GM12873 (cell line): ENCODE measurements around the gene PRKG2.

Experiments
- TF ChIP-seq, protein P1 (sequence below): IDR thresholded peaks from 2 replicates; pipeline ENCODE4 v1.5.1; 2012; ENCODE audit warnings: low read depth, mild to moderate bottlenecking, moderate library complexity, low read length, control low read depth; ENCODE audit not compliant: insufficient read depth; ENCODE audit errors: missing control alignments

Gene PRKG2

GRCh38 chr4:81069706-81070331, 145.2 kb downstream of the PRKG2 start:
- TF ChIP-seq, protein P1, sequence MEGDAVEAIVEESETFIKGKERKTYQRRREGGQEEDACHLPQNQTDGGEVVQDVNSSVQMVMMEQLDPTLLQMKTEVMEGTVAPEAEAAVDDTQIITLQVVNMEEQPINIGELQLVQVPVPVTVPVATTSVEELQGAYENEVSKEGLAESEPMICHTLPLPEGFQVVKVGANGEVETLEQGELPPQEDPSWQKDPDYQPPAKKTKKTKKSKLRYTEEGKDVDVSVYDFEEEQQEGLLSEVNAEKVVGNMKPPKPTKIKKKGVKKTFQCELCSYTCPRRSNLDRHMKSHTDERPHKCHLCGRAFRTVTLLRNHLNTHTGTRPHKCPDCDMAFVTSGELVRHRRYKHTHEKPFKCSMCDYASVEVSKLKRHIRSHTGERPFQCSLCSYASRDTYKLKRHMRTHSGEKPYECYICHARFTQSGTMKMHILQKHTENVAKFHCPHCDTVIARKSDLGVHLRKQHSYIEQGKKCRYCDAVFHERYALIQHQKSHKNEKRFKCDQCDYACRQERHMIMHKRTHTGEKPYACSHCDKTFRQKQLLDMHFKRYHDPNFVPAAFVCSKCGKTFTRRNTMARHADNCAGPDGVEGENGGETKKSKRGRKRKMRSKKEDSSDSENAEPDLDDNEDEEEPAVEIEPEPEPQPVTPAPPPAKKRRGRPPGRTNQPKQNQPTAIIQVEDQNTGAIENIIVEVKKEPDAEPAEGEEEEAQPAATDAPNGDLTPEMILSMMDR = peak; percentile 98

DNA sequence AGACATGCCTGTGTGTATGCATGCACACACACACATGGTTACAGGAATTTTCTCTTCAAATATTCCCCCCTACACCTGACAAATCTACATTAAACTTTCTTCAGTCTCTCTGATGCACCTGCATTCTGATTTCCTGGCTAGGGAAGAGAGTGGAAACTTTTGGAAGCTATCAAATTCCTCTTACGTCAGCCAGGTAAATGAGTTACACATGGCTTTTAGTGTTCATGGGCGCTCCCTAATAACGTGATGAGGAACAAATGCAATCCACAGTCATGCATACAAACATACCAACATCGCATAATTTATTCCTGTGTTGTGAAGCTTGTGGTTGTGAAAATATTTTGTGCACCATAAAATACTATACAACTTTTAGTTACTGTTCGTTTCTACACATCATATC, 149.6 kb downstream of the PRKG2 start:
- TF ChIP-seq, protein P1 = no peak

- TF ChIP-seq, protein P1 = no peak
Measured at GRCh38 chr4:81062001-81062400, 153.0 kb downstream of the PRKG2 start.

DNA sequence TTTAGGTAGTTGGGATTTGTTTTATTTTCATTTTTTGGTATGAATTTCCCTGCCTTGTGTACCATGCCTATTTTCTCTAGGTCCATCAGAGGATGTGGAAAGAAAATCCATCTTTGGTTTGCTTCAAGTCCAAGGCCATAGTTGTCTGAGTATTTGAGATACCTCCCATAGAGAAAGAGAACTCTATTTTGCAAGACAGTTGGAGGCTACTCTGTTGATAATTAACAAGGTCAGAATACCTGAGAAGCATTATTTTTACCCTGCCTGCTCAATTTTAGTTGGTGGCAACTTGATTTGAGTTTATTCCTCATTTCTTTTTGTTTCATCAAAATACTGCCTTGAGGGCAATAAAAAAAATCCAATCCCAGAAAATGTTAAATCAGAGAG, 153.7 kb downstream of the PRKG2 start:
- TF ChIP-seq, protein P1 = no peak

GRCh38 chr4:81060587-81061343, 154.3 kb downstream of the PRKG2 start:
- TF ChIP-seq, protein P1 = no peak

GRCh38 chr4:81058621-81059020, 156.4 kb downstream of the PRKG2 start:
- TF ChIP-seq, protein P1 = no peak

DNA sequence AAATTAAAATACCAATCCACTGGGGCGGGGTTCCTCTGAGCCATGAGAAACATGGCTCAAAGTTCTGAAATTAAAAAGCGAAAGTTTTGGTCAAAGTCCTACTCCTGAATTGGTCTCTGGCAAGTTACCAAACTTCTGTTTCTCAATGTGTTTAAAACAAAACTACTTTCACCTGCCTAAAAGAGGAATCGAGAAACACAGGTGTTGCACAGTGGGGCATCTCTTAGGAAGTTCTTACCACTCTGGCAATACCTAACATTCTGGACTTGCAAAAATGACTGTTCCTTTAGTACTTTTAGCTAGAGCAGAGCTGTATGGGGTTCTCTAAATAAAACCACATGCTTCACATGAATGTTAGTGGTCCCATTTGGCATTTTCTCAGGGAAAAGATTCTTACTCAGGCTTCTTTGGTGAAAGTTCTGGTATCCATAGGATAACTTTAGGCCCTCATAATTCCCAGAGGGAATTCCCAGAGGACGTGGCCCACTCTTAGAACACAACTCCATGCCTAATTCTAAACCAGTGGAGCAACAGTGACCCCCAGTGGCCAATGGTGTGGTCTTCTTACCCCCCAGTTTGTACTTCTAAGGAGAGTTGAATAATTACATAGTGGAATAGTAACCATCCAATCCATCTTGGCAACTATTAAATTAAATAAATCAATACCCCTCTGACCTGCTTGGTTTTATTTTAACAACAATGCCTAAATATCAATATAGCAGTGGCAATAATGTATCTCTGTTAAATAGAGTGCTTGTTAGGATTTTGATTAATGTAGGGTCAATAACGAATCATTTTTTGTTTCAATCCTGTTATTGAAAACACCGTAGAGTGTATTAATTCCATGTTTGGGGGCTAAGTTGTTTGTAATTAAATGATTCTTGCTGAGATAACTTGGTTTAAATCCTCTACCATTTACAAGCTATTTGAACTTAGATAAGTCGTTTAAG, 162.6 kb downstream of the PRKG2 start:
- TF ChIP-seq, protein P1 = peak; percentile 73
